Measurements from ENCODE around the gene TSPAN19. TPM values are rescaled to one million over a fixed set of nuclear protein-coding genes. Genes with fewer than 3 reads are reported as not detected.

Gene TSPAN19
- not detected in 3 replicates for total RNA-seq
- long read RNA-seq, result 0 reads

DNA sequence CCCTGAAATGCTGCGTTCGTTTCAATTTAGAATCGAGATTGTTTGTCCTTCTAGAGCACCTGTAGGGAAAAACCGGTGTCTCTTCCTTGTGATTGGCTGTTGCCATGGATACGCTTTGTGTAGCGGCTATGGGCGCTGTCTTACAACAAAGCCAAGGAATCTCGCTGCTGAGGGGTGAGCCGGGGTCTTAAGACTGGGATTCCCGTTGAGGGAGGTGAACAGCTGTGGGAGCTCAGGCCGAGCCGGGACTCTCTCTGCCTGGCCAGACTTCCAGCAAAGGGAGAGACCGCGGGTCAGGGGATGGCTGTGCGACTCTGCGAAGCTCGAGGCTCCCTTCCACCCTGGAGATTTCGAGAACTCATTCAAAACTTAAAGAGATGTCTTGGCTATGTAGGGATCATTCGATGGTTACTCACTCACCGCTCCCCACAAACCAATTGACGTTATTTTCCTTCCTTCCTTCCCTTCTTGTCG, at the start of gene TSPAN19, which contains the start of gene LRRIQ1:
TSPAN19 (minus strand) TSS at position 44 of the 474 bp plus-strand sequence. CDS start 6,331 bp downstream, outside the sequence.
LRRIQ1 (plus strand) TSS at position 118 of the 474 bp plus-strand sequence. CDS start 1,826 bp downstream, outside the sequence.
- no peaks in the 10 kb centered on the region for H3K9me3 Mint-ChIP-seq (ENCODE audit: low read depth)
- peak; percentile 69 for DNase-seq (ENCODE audit: low spot score)

DNA sequence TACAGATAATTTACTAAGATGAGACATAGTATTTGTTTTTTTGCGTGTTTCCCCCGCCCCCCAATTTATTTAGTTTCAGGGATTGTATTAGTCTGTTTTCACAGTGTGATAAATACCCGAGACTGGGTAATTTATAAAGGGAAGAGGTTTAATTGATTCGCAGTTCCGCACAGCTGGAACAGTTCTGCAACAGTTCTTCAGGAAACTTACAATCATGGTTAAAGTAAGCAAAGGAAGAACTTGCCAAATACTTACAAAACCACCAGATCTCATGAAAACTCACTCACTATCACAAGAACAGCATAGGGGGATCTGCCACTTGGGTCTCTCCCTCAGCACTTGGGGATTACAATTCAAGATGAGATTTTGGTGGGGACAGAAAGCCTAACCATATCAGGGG, 49.0 kb upstream of the TSPAN19 start:
- H3K27ac Mint-ChIP-seq (ENCODE audit: unreplicated experiment), result no peak overlapping the region
- H3K4me3 Mint-ChIP-seq (ENCODE audit: unreplicated experiment), result no peak overlapping the region
- TF ChIP-seq, protein P1, sequence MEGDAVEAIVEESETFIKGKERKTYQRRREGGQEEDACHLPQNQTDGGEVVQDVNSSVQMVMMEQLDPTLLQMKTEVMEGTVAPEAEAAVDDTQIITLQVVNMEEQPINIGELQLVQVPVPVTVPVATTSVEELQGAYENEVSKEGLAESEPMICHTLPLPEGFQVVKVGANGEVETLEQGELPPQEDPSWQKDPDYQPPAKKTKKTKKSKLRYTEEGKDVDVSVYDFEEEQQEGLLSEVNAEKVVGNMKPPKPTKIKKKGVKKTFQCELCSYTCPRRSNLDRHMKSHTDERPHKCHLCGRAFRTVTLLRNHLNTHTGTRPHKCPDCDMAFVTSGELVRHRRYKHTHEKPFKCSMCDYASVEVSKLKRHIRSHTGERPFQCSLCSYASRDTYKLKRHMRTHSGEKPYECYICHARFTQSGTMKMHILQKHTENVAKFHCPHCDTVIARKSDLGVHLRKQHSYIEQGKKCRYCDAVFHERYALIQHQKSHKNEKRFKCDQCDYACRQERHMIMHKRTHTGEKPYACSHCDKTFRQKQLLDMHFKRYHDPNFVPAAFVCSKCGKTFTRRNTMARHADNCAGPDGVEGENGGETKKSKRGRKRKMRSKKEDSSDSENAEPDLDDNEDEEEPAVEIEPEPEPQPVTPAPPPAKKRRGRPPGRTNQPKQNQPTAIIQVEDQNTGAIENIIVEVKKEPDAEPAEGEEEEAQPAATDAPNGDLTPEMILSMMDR (IDR thresholded peaks at IDR 0.05), result no peak
- H3K9me3 Mint-ChIP-seq (ENCODE audit: low read depth), result no peaks in the 10 kb centered on the region
- no peaks in the 10 kb centered on the region for H3K36me3 Mint-ChIP-seq (ENCODE audit: low read depth)
- H3K27me3 Mint-ChIP-seq (ENCODE audit: low read depth), result peaks cover 8% of the 10 kb centered on the region
- no peak for DNase-seq (ENCODE audit: low spot score)
- H3K4me1 Mint-ChIP-seq (ENCODE audit: low read depth), result no peaks in the 10 kb centered on the region

More for the DNA sequence above, at the start of gene TSPAN19, which contains the start of gene LRRIQ1:
- TF ChIP-seq, protein P1 (IDR thresholded peaks at IDR 0.05), result no peak
- no peaks in the 10 kb centered on the region for H3K36me3 Mint-ChIP-seq (ENCODE audit: low read depth)
- H3K4me3 Mint-ChIP-seq (ENCODE audit: unreplicated experiment), result peak within 1 kb of the TSS; percentile 75
- H3K4me1 Mint-ChIP-seq (ENCODE audit: low read depth), result peaks cover 6% of the 10 kb centered on the region
- H3K27ac Mint-ChIP-seq (ENCODE audit: unreplicated experiment), result no peak within 1 kb of the TSS
- H3K27me3 Mint-ChIP-seq (ENCODE audit: low read depth), result peaks cover 40% of the 10 kb centered on the region

DNA sequence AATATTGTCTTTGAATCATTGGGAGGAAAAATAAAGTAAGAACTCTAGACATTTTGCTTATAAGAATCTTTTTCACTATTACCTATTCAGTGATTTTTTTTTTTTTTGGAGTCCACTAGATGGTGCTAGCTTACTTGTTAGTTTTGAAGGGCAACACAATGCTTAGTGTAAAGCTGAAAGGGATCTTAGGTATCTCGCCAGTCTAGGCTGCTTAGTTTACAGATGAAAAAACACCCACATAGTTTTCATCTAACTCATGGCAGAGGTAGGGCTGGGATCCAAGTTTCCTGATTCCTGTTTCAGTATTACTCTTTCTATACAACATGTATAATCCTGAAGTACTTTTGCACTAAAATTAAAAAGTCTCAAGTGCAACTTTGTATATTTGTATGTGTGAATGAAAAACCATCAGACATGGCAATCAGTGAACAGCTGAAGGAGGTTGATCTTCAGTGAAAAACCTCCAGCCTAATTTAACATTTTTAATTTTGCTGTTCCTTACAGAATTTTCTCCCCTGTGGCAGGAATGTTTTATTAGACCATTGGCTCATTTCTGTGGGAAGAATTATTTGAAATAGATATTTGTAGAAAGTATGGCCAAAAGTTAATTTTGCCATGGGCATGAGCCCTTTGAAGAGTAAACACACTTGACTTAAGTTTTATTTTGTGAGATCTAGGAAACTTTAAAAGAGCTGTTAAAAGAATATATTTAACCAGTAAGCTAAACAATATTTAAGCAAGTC, 40.8 kb upstream of the TSPAN19 start:
- no peak overlapping the region for H3K4me3 Mint-ChIP-seq (ENCODE audit: unreplicated experiment)

DNA sequence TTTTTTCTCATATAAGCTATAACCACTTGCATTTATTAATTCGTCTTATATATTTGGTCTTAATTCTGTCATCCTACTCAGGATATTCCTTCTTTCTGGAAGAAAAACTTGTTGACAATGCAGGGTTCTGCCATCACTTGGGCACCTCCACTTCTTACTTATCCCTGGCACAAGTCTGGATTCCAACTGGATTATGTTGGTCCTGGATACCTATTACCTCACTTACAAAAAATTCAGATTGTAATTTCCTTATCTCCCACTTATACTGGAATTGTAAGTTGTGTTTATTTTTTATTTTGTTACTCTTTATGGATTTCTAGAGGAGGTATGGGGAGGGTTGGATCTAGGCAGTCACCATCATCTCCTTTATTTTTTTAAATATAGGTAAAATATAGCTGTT, 36.7 kb upstream of the TSPAN19 start:
- no peak overlapping the region for H3K4me3 Mint-ChIP-seq (ENCODE audit: unreplicated experiment)
- no peaks in the 10 kb centered on the region for H3K36me3 Mint-ChIP-seq (ENCODE audit: low read depth)
- H3K9me3 Mint-ChIP-seq (ENCODE audit: low read depth), result peaks cover 3% of the 10 kb centered on the region
- H3K4me1 Mint-ChIP-seq (ENCODE audit: low read depth), result peaks cover 4% of the 10 kb centered on the region
- TF ChIP-seq, protein P1 (IDR thresholded peaks at IDR 0.05), result no peak
- H3K27ac Mint-ChIP-seq (ENCODE audit: unreplicated experiment), result no peak overlapping the region
- DNase-seq (ENCODE audit: low spot score), result no peak
- H3K27me3 Mint-ChIP-seq (ENCODE audit: low read depth), result peaks cover 13% of the 10 kb centered on the region

More for the DNA sequence above, 40.8 kb upstream of the TSPAN19 start:
- Mint-ChIP-seq H3K27ac (ENCODE audit: unreplicated experiment) (no peak overlapping the region), H3K27me3 (ENCODE audit: low read depth) (peaks cover 12% of the 10 kb centered on the region), H3K9me3 (ENCODE audit: low read depth) (no peaks in the 10 kb centered on the region), H3K36me3 (ENCODE audit: low read depth) (no peaks in the 10 kb centered on the region), H3K4me1 (ENCODE audit: low read depth) (peaks cover 4% of the 10 kb centered on the region)
- TF ChIP-seq, protein P1 (IDR thresholded peaks at IDR 0.05), result peak; percentile 84
- no peak for DNase-seq (ENCODE audit: low spot score)

DNA sequence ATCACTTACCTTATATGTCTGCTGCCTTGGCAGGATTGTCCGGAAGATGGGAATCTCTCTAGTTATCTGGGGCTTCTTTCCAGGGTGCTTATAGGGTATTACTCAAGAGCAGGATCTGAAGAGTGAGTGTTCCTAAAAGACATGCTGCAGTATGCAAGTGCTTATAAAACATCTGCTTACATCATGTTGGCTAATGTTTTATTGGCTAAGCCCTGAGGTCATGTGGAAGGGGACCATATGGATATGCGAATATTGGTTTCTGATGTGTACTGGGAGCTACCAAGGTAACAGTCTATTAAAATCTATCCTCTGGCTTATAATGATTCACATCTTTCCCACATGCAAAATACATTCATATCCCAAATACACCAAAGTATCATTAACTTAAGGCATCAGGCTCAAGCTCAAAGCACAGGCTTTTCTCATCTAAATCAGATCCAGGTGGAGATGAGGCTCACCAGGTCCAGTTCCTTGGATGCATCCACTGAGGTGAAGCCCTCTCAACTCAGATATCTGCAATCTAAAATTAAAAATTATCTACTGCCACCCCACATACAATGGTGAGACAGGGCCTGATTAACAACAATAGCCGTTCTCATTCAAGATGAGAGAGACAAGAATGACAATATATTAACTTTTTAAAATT, 29.9 kb upstream of the TSPAN19 start:
- no peak for DNase-seq (ENCODE audit: low spot score)
- TF ChIP-seq, protein P1 (IDR thresholded peaks at IDR 0.05), result no peak
- H3K4me3 Mint-ChIP-seq (ENCODE audit: unreplicated experiment), result no peak overlapping the region
- H3K36me3 Mint-ChIP-seq (ENCODE audit: low read depth), result no peaks in the 10 kb centered on the region
- no peaks in the 10 kb centered on the region for H3K4me1 Mint-ChIP-seq (ENCODE audit: low read depth)
- H3K9me3 Mint-ChIP-seq (ENCODE audit: low read depth), result peaks cover 3% of the 10 kb centered on the region
- H3K27me3 Mint-ChIP-seq (ENCODE audit: low read depth), result peaks cover 18% of the 10 kb centered on the region
- no peak overlapping the region for H3K27ac Mint-ChIP-seq (ENCODE audit: unreplicated experiment)
